Stimulated activated CD4-positive, alpha-beta T cell treated with anti-CD3 and anti-CD28 coated beads, Interleukin-4, amount 100 ng/mL, for 24 hours (primary cell): ENCODE results near the gene MAN1B1.
"Not testable (repeated sequence)": the region's sequence is repeated elsewhere in the genome, so short reads cannot be mapped to it uniquely, and the experiment has no call there.

Source experiments
- DNase-seq: peaks from one replicate; pipeline ENCODE4 v3.0.0-alpha.2; 2020

The MAN1B1 gene

GRCh38 chr9:137052998-137053943 is 33.5 kb upstream of the MAN1B1 start:
- DNase-seq: no peak

GRCh38 chr9:137053944-137054931 is 32.5 kb upstream of the MAN1B1 start, which contains the start of gene ENTPD2:
ENTPD2 (minus strand) TSS chr9:137054061; CDS start chr9:137053997, 64 bp downstream.
- DNase-seq: no peak

- DNase-seq: no peak
These were observed 31.8 kb upstream of the MAN1B1 start for GRCh38 chr9:137054932-137055384.

GRCh38 chr9:137055385-137056364 is 31.1 kb upstream of the MAN1B1 start:
- no peak for DNase-seq

- DNase-seq: no peak
These were observed 29.9 kb upstream of the MAN1B1 start for GRCh38 chr9:137056739-137057415.

GRCh38 chr9:137057545-137057944 is 29.2 kb upstream of the MAN1B1 start:
- DNase-seq: no peak

- DNase-seq: no peak
These were observed 28.1 kb upstream of the MAN1B1 start for GRCh38 chr9:137058521-137059234.

GRCh38 chr9:137062384-137062783 is 24.4 kb upstream of the MAN1B1 start:
- no peak for DNase-seq

GRCh38 chr9:137062798-137063197 is 24.0 kb upstream of the MAN1B1 start:
- not testable (repeated sequence) for DNase-seq

GRCh38 chr9:137063311-137064026 is 23.3 kb upstream of the MAN1B1 start:
- no peak for DNase-seq

- peak; percentile 69 for DNase-seq
These were observed 22.5 kb upstream of the MAN1B1 start for GRCh38 chr9:137064027-137064879.

- DNase-seq: no peak
These were observed 22.0 kb upstream of the MAN1B1 start for GRCh38 chr9:137064880-137065164.

GRCh38 chr9:137065336-137065967 is 21.3 kb upstream of the MAN1B1 start:
- no peak for DNase-seq

GRCh38 chr9:137066096-137066861 is 20.5 kb upstream of the MAN1B1 start:
- no peak for DNase-seq

- DNase-seq: peak; percentile 87
These were observed 18.8 kb upstream of the MAN1B1 start for GRCh38 chr9:137067860-137068538.

GRCh38 chr9:137068539-137069507 is 18.0 kb upstream of the MAN1B1 start:
- DNase-seq: no peak
